ENCODE measurements around the gene TAL1. TPM values are rescaled to one million over a fixed set of nuclear protein-coding genes. Genes with fewer than 3 reads are reported as not detected.
A peak's percentile ranks its signal among the peaks of the same experiment; 100 is the strongest.

Gene TAL1
- polyA plus RNA-seq, 1 experiment = not detected

GRCh38 chr1:47262787-47263413 lies 30.9 kb upstream of the TAL1 start:
- no peaks in the 10 kb centered on the region for H3K27me3 ChIP-seq (ENCODE audit: control insufficient read depth, insufficient read depth, low read length)
- CTCF ChIA-PET = interaction anchor here (0.5 to 4.6 kb wide), 43 partner anchors 8 to 1210 kb away, joined by 3 to 118 read pairs (median 4); partner anchors contain the start of genes PDZK1IP1, SPATA6 and STIL
- no peak for DNase-seq (ENCODE audit: low read depth, low spot score)
- TF ChIP-seq CTCF (IDR thresholded peaks at IDR 0.05; ENCODE audit: low read depth, low read length) = peak; percentile 75
- no peak overlapping the region for H3K4me3 ChIP-seq (ENCODE audit: low read depth, low read length)
- no peaks in the 10 kb centered on the region for H3K9me3 ChIP-seq (ENCODE audit: control insufficient read depth, insufficient read depth, low read length)
- no peak overlapping the region for H3K27ac ChIP-seq (ENCODE audit: low read depth, low read length)
- POLR2A ChIA-PET = no interaction called here

GRCh38 chr1:47257224-47257623 lies 25.2 kb upstream of the TAL1 start:
- DNase-seq (ENCODE audit: low read depth, low spot score) = no peak
- CTCF ChIA-PET = interaction anchor here (0.9 to 3.5 kb wide), 2 partner anchors 65 to 78 kb away, joined by 3 to 16 read pairs; no protein-coding TSS in a partner anchor
- Histone ChIP-seq H3K27ac (ENCODE audit: low read depth, low read length) (no peak overlapping the region), H3K9me3 (ENCODE audit: control insufficient read depth, insufficient read depth, low read length) (no peaks in the 10 kb centered on the region), H3K4me3 (ENCODE audit: low read depth, low read length) (no peak overlapping the region), H3K27me3 (ENCODE audit: control insufficient read depth, insufficient read depth, low read length) (no peaks in the 10 kb centered on the region)
- POLR2A ChIA-PET = no interaction called here
- TF ChIP-seq CTCF (IDR thresholded peaks at IDR 0.05; ENCODE audit: low read depth, low read length) = no peak

- Histone ChIP-seq H3K27me3 (ENCODE audit: control insufficient read depth, insufficient read depth, low read length) (no peaks in the 10 kb centered on the region), H3K4me3 (ENCODE audit: low read depth, low read length) (no peak overlapping the region), H3K27ac (ENCODE audit: low read depth, low read length) (no peak overlapping the region), H3K9me3 (ENCODE audit: control insufficient read depth, insufficient read depth, low read length) (no peaks in the 10 kb centered on the region)
- ChIA-PET CTCF (interaction anchor here (0.7 to 6.5 kb wide), 5 partner anchors 11 to 458 kb away, joined by 3 to 71 read pairs (median 3); partner anchors contain the start of gene FOXD2), POLR2A (no interaction called here)
- no peak for DNase-seq (ENCODE audit: low read depth, low spot score)
- no peak for TF ChIP-seq CTCF (IDR thresholded peaks at IDR 0.05; ENCODE audit: low read depth, low read length)
Measured at GRCh38 chr1:47252795-47253194, 20.8 kb upstream of the TAL1 start.

- Histone ChIP-seq H3K27me3 (ENCODE audit: control insufficient read depth, insufficient read depth, low read length) (no peaks in the 10 kb centered on the region), H3K4me3 (ENCODE audit: low read depth, low read length) (no peak overlapping the region), H3K27ac (ENCODE audit: low read depth, low read length) (no peak overlapping the region), H3K9me3 (ENCODE audit: control insufficient read depth, insufficient read depth, low read length) (no peaks in the 10 kb centered on the region)
- CTCF ChIA-PET = interaction anchor here (0.7 to 6.5 kb wide), 5 partner anchors 11 to 458 kb away, joined by 3 to 71 read pairs (median 3); partner anchors contain the start of gene FOXD2
- POLR2A ChIA-PET = no interaction called here
- no peak for DNase-seq (ENCODE audit: low read depth, low spot score)
- TF ChIP-seq CTCF (IDR thresholded peaks at IDR 0.05; ENCODE audit: low read depth, low read length) = no peak
Measured at GRCh38 chr1:47252369-47252768, 20.3 kb upstream of the TAL1 start.

- ChIA-PET POLR2A (no interaction called here), CTCF (interaction anchor here (1.0 to 6.5 kb wide), 2 partner anchors 14 to 71 kb away, joined by 5 to 71 read pairs; no protein-coding TSS in a partner anchor)
Measured at GRCh38 chr1:47249755-47250154, 17.7 kb upstream of the TAL1 start.

More at GRCh38 chr1:47249755-47250154, 17.7 kb upstream of the TAL1 start:
- no peak overlapping the region for H3K4me3 ChIP-seq (ENCODE audit: low read depth, low read length)
- no peaks in the 10 kb centered on the region for H3K9me3 ChIP-seq (ENCODE audit: control insufficient read depth, insufficient read depth, low read length)
- DNase-seq (ENCODE audit: low read depth, low spot score) = no peak
- H3K27ac ChIP-seq (ENCODE audit: low read depth, low read length) = no peak overlapping the region
- no peak for TF ChIP-seq CTCF (IDR thresholded peaks at IDR 0.05; ENCODE audit: low read depth, low read length)
- H3K27me3 ChIP-seq (ENCODE audit: control insufficient read depth, insufficient read depth, low read length) = no peaks in the 10 kb centered on the region
